ENCODE measurements around the gene DSTYK.
"Not testable (repeated sequence)": the region's sequence is repeated elsewhere in the genome, so short reads cannot be mapped to it uniquely, and the experiment has no call there.

Gene DSTYK

GRCh38 chr1:205241366-205242030, 30.0 kb upstream of the DSTYK start:
- DNase-seq (ENCODE audit: low read depth) = no peak

- DNase-seq (ENCODE audit: low read depth) = no peak
Measured at GRCh38 chr1:205240569-205240968, 29.1 kb upstream of the DSTYK start.

GRCh38 chr1:205240118-205240517, 28.6 kb upstream of the DSTYK start:
- no peak for DNase-seq (ENCODE audit: low read depth)

GRCh38 chr1:205239078-205239477, 27.6 kb upstream of the DSTYK start:
- no peak for DNase-seq (ENCODE audit: low read depth)

GRCh38 chr1:205237526-205238484, 26.3 kb upstream of the DSTYK start:
- DNase-seq (ENCODE audit: low read depth) = no peak

GRCh38 chr1:205236951-205237475, 25.5 kb upstream of the DSTYK start:
- DNase-seq (ENCODE audit: low read depth) = no peak

- no peak for DNase-seq (ENCODE audit: low read depth)
Measured at GRCh38 chr1:205236526-205236925, 25.0 kb upstream of the DSTYK start.

- no peak for DNase-seq (ENCODE audit: low read depth)
Measured at GRCh38 chr1:205235951-205236350, 24.4 kb upstream of the DSTYK start.

GRCh38 chr1:205233986-205234385, 22.5 kb upstream of the DSTYK start:
- DNase-seq (ENCODE audit: low read depth) = not testable (repeated sequence)

- no peak for DNase-seq (ENCODE audit: low read depth)
Measured at GRCh38 chr1:205232945-205233397, 21.5 kb upstream of the DSTYK start.

GRCh38 chr1:205232127-205232820, 20.8 kb upstream of the DSTYK start:
- no peak for DNase-seq (ENCODE audit: low read depth)

GRCh38 chr1:205230982-205231381, 19.5 kb upstream of the DSTYK start:
- DNase-seq (ENCODE audit: low read depth) = no peak

- no peak for DNase-seq (ENCODE audit: low read depth)
Measured at GRCh38 chr1:205229916-205230700, 18.6 kb upstream of the DSTYK start.

- DNase-seq (ENCODE audit: low read depth) = peak; percentile 47
Measured at GRCh38 chr1:205229399-205229871, 17.9 kb upstream of the DSTYK start.

GRCh38 chr1:205228093-205228521, 16.6 kb upstream of the DSTYK start:
- no peak for DNase-seq (ENCODE audit: low read depth)

GRCh38 chr1:205227584-205228013, 16.1 kb upstream of the DSTYK start, which contains the start of gene TMCC2:
TSS of gene TMCC2 (plus strand) at chr1:205227946. CDS start at chr1:205228565, 619 bp downstream.
- DNase-seq (ENCODE audit: low read depth) = peak; percentile 80

- DNase-seq (ENCODE audit: low read depth) = peak; percentile 53
Measured at GRCh38 chr1:205226868-205227583, 15.5 kb upstream of the DSTYK start.

GRCh38 chr1:205225901-205226765, 14.6 kb upstream of the DSTYK start:
- DNase-seq (ENCODE audit: low read depth) = no peak

GRCh38 chr1:205224736-205225135, 13.2 kb upstream of the DSTYK start:
- no peak for DNase-seq (ENCODE audit: low read depth)

All from iris pigment epithelial cell (primary cell).